Measurements from ENCODE around the gene BICRA.

Gene BICRA

GRCh38 chr19:47696635-47697034 lies 87.7 kb downstream of the BICRA start:
- Histone ChIP-seq H3K36me3 (ENCODE audit: insufficient read depth, low read length) (peaks cover 39% of the 10 kb centered on the region), H3K9ac (ENCODE audit: low read depth, low read length) (no peak overlapping the region), H3K27me3 (ENCODE audit: insufficient read depth, low read length) (no peaks in the 10 kb centered on the region), H3K27ac (ENCODE audit: low read depth, low read length) (no peak overlapping the region), H3K9me3 (ENCODE audit: insufficient read depth, low read depth, low read length) (no peaks in the 10 kb centered on the region), H3K4me3 (ENCODE audit: low read length) (no peak overlapping the region), H3K4me1 (ENCODE audit: insufficient read depth, low read length) (no peaks in the 10 kb centered on the region)
- 96% methylated on average over 7 of the region's 8 CpGs for WGBS

DNA sequence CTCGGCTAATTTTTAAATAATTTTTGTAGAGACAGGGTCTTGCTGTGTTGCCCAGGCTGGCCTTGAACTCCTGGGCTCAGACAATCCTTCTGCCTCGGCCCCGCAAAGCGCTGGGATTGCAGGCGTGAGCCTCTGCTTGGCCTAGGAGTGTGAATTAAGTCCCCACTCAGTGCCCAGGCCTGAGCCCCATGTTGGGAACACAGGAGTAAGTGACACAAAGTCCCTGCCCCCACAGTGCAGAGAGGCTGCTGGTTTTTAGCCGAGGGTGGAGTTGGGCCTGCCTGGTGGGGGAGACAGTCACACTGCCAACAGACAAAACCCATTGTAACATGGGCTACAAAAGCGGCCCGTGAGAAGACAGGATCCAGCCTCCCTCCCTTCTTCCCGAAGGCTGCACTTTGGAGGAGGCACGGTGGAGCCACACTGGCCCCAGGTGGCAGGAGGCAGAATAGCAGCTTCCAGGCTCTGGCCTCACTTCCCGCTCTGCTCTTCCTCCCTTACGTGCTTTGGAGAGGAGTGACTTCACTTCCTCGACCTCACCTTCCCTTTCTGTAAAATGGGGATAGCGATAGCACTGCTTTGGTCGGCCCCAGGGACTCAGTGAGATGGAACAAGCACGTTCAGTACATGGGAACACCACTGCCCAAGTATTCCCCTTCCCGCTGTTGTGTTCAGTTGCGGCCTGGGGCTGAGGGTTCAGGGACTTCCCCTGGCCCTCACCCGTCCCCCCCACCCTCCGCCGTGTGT lies 89.1 kb downstream of the BICRA start:
- Histone ChIP-seq H3K36me3 (ENCODE audit: insufficient read depth, low read length) (peaks cover 31% of the 10 kb centered on the region), H3K4me3 (ENCODE audit: low read length) (no peak overlapping the region), H3K9ac (ENCODE audit: low read depth, low read length) (no peak overlapping the region), H3K4me1 (ENCODE audit: insufficient read depth, low read length) (no peaks in the 10 kb centered on the region), H3K27ac (ENCODE audit: low read depth, low read length) (peak overlapping the region; percentile 59; the same call in 1 of the 2 replicates), H3K9me3 (ENCODE audit: insufficient read depth, low read depth, low read length) (no peaks in the 10 kb centered on the region), H3K27me3 (ENCODE audit: insufficient read depth, low read length) (no peaks in the 10 kb centered on the region)
- 55% methylated on average over 21 of the region's 21 CpGs for WGBS

- 94% methylated on average over 46 of the region's 46 CpGs for WGBS
- Histone ChIP-seq H3K4me3 (ENCODE audit: low read length) (no peak overlapping the region), H3K27ac (ENCODE audit: low read depth, low read length) (no peak overlapping the region)
Observed at GRCh38 chr19:47698631-47699359, 89.9 kb downstream of the BICRA start.

GRCh38 chr19:47699360-47699917 lies 90.5 kb downstream of the BICRA start:
- Histone ChIP-seq H3K27me3 (ENCODE audit: insufficient read depth, low read length) (no peaks in the 10 kb centered on the region), H3K9me3 (ENCODE audit: insufficient read depth, low read depth, low read length) (no peaks in the 10 kb centered on the region), H3K4me1 (ENCODE audit: insufficient read depth, low read length) (no peaks in the 10 kb centered on the region), H3K36me3 (ENCODE audit: insufficient read depth, low read length) (peaks cover 34% of the 10 kb centered on the region), H3K9ac (ENCODE audit: low read depth, low read length) (no peak overlapping the region), H3K4me3 (ENCODE audit: low read length) (no peak overlapping the region), H3K27ac (ENCODE audit: low read depth, low read length) (no peak overlapping the region)
- WGBS, result 68% methylated on average over 8 of the region's 9 CpGs

More at GRCh38 chr19:47698631-47699359, 89.9 kb downstream of the BICRA start:
- H3K27me3 ChIP-seq (ENCODE audit: insufficient read depth, low read length), result no peaks in the 10 kb centered on the region
- no peaks in the 10 kb centered on the region for H3K9me3 ChIP-seq (ENCODE audit: insufficient read depth, low read depth, low read length)
- no peaks in the 10 kb centered on the region for H3K4me1 ChIP-seq (ENCODE audit: insufficient read depth, low read length)
- H3K9ac ChIP-seq (ENCODE audit: low read depth, low read length), result no peak overlapping the region
- peaks cover 34% of the 10 kb centered on the region for H3K36me3 ChIP-seq (ENCODE audit: insufficient read depth, low read length)

DNA sequence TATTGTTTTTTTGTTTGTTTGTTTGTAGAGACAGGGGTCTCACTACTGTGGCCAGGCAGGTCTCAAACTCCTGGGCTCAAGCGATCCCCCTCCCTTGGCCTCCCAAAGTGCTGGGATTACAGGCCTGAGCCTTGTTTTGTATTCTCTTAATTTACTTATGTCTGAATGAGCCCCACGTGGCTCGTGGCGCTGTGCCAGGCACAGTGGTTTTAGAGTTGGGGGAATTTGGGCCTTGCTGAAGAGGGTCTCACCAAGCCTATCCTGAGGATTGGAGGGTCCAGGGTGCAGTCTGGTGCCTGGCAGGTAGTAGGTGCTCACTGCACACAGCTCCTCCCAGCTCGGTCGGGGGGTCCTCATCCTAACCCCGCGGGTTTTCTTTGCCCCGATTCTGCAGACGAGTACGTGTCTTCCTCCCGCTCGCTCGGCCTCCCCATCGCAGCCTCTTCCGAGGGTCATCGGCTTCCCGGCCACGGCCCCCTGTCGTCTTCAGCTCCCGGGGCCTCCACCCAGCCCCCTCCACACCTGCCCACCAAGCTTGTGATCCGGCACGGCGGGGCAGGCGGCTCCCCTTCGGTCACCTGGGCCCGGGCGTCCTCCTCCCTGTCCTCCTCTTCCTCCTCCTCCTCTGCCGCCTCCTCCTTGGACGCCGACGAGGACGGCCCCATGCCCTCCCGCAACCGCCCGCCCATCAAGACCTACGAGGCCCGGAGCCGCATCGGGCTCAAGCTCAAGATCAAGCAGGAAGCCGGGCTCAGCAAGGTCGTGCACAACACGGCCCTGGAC lies 92.2 kb downstream of the BICRA start:
- no peak overlapping the region for H3K9ac ChIP-seq (ENCODE audit: low read depth, low read length)
- no peak overlapping the region for H3K4me3 ChIP-seq (ENCODE audit: low read length)
- no peaks in the 10 kb centered on the region for H3K4me1 ChIP-seq (ENCODE audit: insufficient read depth, low read length)
- no peak overlapping the region for H3K27ac ChIP-seq (ENCODE audit: low read depth, low read length)
- no peaks in the 10 kb centered on the region for H3K9me3 ChIP-seq (ENCODE audit: insufficient read depth, low read depth, low read length)
- peaks cover 34% of the 10 kb centered on the region for H3K36me3 ChIP-seq (ENCODE audit: insufficient read depth, low read length)
- no peaks in the 10 kb centered on the region for H3K27me3 ChIP-seq (ENCODE audit: insufficient read depth, low read length)
- WGBS, result 95% methylated on average over 43 of the region's 43 CpGs

DNA sequence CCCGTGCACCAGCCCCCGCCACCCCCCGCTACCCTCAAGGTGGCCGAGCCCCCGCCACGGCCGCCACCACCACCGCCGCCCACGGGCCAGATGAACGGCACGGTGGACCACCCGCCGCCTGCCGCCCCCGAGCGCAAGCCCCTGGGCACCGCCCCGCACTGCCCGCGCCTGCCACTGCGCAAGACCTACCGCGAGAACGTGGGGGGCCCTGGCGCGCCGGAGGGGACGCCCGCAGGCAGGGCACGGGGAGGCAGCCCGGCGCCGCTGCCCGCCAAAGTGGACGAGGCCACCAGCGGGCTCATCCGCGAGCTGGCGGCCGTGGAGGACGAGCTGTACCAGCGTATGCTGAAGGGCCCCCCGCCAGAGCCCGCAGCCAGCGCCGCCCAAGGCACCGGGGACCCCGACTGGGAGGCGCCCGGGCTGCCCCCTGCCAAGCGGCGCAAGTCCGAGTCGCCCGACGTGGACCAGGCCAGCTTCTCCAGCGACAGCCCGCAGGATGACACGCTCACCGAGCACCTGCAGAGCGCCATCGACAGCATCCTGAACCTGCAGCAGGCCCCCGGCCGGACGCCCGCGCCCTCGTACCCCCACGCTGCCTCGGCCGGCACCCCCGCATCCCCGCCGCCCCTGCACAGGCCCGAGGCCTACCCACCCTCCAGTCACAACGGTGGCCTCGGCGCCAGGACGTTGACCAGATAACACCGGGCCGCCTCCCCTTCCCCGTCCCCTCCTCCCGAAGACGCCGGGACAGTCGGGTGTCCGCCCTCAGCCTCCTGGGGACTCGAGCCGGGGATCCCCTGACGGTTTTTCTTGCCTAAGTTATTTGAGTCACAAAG lies 93.0 kb downstream of the BICRA start:
- H3K36me3 ChIP-seq (ENCODE audit: insufficient read depth, low read length), result peaks cover 34% of the 10 kb centered on the region
- WGBS, result 95% methylated on average over 91 of the region's 91 CpGs
- no peaks in the 10 kb centered on the region for H3K27me3 ChIP-seq (ENCODE audit: insufficient read depth, low read length)
- no peak overlapping the region for H3K27ac ChIP-seq (ENCODE audit: low read depth, low read length)
- no peak overlapping the region for H3K4me3 ChIP-seq (ENCODE audit: low read length)
- H3K9me3 ChIP-seq (ENCODE audit: insufficient read depth, low read depth, low read length), result no peaks in the 10 kb centered on the region
- H3K4me1 ChIP-seq (ENCODE audit: insufficient read depth, low read length), result no peaks in the 10 kb centered on the region
- H3K9ac ChIP-seq (ENCODE audit: low read depth, low read length), result no peak overlapping the region

DNA sequence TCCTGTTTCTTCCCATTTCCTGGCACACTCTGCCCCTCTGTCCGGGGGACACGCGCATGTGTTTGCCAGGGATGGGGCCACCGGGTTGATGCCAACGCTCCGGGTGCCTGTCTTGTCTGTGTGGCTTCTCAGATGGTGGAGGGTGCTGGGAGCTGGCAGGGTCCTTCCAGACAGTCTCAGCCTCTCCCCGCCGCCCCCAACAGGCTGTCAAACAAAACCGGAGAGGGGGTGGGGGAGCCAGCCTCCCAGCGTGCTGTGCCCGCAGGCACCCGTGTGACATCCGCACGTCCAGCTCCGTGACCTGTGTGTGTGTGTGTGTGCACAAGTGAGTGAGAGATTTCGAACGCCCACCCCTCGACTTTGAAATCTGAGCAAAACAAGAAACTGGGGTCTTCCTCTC lies 93.7 kb downstream of the BICRA start:
- Histone ChIP-seq H3K4me3 (ENCODE audit: low read length) (no peak overlapping the region), H3K36me3 (ENCODE audit: insufficient read depth, low read length) (peaks cover 34% of the 10 kb centered on the region), H3K9me3 (ENCODE audit: insufficient read depth, low read depth, low read length) (no peaks in the 10 kb centered on the region), H3K27me3 (ENCODE audit: insufficient read depth, low read length) (no peaks in the 10 kb centered on the region), H3K27ac (ENCODE audit: low read depth, low read length) (no peak overlapping the region), H3K9ac (ENCODE audit: low read depth, low read length) (no peak overlapping the region), H3K4me1 (ENCODE audit: insufficient read depth, low read length) (no peaks in the 10 kb centered on the region)
- WGBS, result 96% methylated on average over 18 of the region's 18 CpGs

GRCh38 chr19:47703301-47703700 lies 94.4 kb downstream of the BICRA start:
- 93% methylated on average over 5 of the region's 5 CpGs for WGBS
- H3K9me3 ChIP-seq (ENCODE audit: insufficient read depth, low read depth, low read length), result no peaks in the 10 kb centered on the region
- no peak overlapping the region for H3K27ac ChIP-seq (ENCODE audit: low read depth, low read length)
- H3K27me3 ChIP-seq (ENCODE audit: insufficient read depth, low read length), result no peaks in the 10 kb centered on the region; the same call in 1 of the 2 replicates
- H3K9ac ChIP-seq (ENCODE audit: low read depth, low read length), result no peak overlapping the region
- H3K4me3 ChIP-seq (ENCODE audit: low read length), result no peak overlapping the region
- peaks cover 33% of the 10 kb centered on the region for H3K36me3 ChIP-seq (ENCODE audit: insufficient read depth, low read length)
- H3K4me1 ChIP-seq (ENCODE audit: insufficient read depth, low read length), result no peaks in the 10 kb centered on the region

- WGBS, result 93% methylated on average over 11 of the region's 11 CpGs
- Histone ChIP-seq H3K4me3 (ENCODE audit: low read length) (no peak overlapping the region), H3K9me3 (ENCODE audit: insufficient read depth, low read depth, low read length) (no peaks in the 10 kb centered on the region), H3K4me1 (ENCODE audit: insufficient read depth, low read length) (no peaks in the 10 kb centered on the region), H3K9ac (ENCODE audit: low read depth, low read length) (no peak overlapping the region), H3K27ac (ENCODE audit: low read depth, low read length) (no peak overlapping the region), H3K27me3 (ENCODE audit: insufficient read depth, low read length) (no peaks in the 10 kb centered on the region; the same call in 1 of the 2 replicates), H3K36me3 (ENCODE audit: insufficient read depth, low read length) (peaks cover 26% of the 10 kb centered on the region)
Observed at GRCh38 chr19:47704024-47704423, 95.1 kb downstream of the BICRA start.

- H3K9me3 ChIP-seq (ENCODE audit: insufficient read depth, low read depth, low read length), result no peaks in the 10 kb centered on the region
- no peak overlapping the region for H3K27ac ChIP-seq (ENCODE audit: low read depth, low read length)
- peaks cover 24% of the 10 kb centered on the region for H3K36me3 ChIP-seq (ENCODE audit: insufficient read depth, low read length)
- no peaks in the 10 kb centered on the region for H3K4me1 ChIP-seq (ENCODE audit: insufficient read depth, low read length)
- no peaks in the 10 kb centered on the region; the same call in 1 of the 2 replicates for H3K27me3 ChIP-seq (ENCODE audit: insufficient read depth, low read length)
- no peak overlapping the region for H3K9ac ChIP-seq (ENCODE audit: low read depth, low read length)
- 92% methylated on average over 3 of the region's 3 CpGs for WGBS
- H3K4me3 ChIP-seq (ENCODE audit: low read length), result no peak overlapping the region
Observed at GRCh38 chr19:47704656-47705055, 95.7 kb downstream of the BICRA start.
